Stimulated activated CD4-positive, alpha-beta T cell treated with anti-CD3 and anti-CD28 coated beads, Interleukin-1b, Interleukin-23, amount 100 ng/mL, for 1 hour (primary cell): ENCODE data around the gene RBM17.
"Not testable (repeated sequence)": the region's sequence is repeated elsewhere in the genome, so short reads cannot be mapped to it uniquely, and the experiment has no call there.

Experiments
- DNase-seq, 2 donors: peaks; one replicate each; pipeline ENCODE4 v3.0.0-alpha.2; 2020; ENCODE audit warnings: low read depth in 2 of 2

Gene RBM17

DNA sequence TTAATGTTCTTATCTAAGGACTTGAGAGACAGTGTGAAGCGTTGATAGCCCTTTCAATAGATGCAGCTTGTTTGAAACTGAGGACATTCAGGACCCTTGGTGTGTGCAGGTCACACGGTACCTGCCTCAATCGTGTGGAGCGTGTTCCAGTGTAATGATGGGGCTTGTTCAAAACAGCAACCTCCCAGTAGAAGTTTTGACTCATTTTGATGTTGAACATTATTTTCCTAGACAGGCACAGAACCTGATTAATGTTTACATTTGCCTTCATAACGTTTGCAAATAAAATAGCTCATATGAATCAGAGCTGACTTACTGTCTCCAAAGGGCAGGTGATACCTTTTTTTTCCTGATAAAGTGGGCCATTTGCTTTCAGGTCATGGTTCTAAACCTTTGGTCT, 21.3 kb downstream of the RBM17 start:
- DNase-seq: no peak

DNA sequence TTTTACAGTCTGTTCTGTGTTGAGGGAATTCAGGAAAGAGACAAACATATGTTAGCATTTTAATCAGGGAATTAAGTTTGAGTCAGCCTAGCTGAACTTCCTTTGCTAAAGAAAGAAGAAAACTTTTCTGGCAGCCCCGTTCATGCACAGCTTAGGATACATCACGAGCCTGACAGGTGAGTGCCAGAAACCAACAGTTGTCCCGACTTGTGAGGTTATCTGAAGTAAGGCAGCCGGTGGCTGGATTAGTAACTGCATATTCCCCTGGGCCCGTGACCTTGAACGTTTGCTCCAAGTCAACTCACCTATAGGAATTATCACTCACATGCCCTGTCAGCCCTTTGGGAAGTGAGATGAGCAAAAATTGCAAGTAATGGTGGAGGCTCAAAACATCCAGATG, 24.1 kb downstream of the RBM17 start:
- DNase-seq: no peak

DNA sequence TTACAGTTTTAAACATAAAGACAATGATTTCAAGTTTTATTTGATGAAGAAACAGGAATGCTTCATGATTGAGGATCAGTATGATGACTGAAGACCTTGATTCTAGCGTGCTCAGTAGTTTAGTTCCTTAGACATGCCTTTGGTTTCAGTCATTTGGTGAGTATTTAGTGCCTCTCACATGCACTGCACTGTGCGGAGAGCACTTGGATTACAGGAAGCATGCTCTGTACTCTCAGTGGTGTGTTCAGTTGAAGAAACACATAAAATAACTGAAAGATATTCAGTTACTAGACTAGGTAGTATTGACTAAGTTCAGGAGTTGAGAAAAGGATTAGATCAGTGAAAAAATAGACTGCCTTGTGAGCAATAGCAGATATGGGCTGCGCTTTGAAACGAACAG, 25.5 kb downstream of the RBM17 start:
- DNase-seq: no peak

DNA sequence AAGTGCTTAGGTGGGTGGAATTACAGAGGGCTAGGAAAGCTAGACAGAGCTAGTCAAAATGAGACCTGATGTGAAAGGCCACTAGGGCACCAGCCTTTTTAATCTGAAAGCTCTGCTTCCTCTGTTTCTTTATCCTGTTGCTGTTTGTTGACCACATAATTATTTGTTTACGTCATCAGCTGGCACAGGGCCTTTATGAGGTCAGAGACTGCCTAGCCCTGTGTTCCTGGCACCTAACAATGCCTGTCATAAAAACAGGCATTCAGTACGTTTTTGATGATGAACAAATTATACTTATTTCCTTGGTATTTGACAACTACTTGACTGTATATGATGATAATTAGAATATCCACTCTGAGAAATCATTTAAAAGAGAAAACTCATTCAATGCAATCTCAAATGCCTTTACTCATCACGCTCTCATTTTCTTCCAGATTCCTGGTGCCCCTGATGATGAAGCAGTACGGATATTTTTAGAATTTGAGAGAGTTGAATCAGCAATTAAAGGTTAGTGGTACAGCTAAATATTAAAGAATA, 26.0 kb downstream of the RBM17 start:
- DNase-seq: no peak

DNA sequence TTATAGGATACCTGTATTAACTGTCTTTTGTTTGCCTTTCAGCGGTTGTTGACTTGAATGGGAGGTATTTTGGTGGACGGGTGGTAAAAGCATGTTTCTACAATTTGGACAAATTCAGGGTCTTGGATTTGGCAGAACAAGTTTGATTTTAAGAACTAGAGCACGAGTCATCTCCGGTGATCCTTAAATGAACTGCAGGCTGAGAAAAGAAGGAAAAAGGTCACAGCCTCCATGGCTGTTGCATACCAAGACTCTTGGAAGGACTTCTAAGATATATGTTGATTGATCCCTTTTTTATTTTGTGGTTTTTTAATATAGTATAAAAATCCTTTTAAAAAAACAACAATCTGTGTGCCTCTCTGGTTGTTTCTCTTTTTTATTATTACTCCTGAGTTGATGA, 26.6 kb downstream of the RBM17 start:
- no peak for DNase-seq

DNA sequence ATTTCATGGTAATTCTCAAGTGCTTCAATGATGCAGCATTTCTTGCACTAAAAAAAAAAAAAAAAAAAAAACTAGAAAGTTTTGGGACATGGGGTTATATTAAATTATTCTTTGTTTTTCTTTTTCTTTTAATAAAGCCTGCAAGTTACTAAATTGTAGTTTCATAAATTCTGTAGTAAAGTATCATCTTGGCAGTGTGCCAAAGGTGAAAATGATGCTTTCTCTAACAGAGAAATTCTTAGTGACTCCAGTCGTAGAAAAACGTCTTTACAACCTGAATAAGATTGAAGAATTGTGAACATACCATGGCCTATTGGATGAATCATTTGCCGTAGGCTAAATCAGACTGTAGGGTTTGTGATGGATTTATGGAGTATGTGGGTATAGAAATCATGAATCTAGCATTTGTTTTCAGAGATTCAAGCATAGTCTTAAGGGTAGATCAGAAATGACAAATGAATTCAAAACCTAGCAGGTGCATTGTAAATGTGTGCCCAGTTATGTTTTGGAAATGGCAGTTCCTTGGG, 27.1 kb downstream of the RBM17 start:
- no peak for DNase-seq

DNA sequence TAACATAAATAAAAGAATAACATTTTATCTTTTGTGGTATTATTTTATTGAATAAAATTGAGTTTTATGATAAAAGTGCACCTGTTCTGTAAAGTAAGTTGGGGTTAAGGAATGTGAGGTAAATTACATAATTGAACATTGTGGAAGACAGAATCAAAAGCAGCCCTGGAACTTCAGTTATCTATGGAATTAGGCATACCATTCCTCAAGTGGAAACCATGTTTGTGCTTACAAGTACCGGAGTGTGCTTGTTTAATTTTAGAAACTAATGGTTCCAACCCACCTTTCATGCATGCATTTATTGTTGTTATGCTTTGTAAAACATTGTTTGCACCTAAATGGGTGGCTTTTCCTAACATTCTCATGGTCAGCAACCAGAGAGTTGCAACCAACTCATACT, 28.0 kb downstream of the RBM17 start:
- no peak for DNase-seq

DNA sequence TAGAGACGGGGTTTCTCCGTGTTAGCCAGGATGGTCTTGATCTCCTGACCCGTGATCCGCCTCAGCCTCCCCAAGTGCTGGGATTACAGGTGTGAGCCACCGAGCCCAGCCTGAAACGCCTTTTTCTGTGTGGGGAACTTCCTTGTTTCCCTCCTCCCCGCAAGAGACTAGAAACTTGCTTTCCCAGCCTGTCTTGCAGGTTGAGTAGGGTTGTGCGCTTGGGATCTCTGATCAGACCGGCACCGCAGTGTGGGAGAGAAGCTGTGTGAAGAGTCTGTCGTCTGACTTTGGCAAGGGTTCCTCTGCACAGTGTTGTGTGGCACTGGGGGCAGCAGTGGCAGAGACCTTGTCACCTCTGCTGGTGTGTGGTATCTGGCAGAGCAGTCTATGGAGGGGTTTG, 28.9 kb downstream of the RBM17 start:
- DNase-seq: no peak

DNA sequence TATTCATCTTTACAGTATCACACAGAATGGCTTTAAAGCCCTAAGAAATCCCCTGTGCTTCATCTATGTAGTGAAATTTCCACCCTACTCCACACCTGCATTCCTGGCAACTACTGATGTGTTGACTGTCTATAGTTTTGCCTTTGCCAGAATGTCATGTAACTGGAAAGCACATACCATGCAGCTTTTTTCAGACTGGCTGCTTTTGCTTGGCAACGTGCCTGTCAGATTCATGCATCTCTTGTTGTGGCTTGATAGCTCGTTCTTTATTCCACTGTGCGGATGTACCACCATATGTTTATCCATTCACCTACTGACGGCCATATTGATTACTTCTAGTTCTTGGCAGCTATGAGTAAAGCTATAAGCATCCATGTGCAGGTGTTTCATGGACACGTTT, 30.6 kb downstream of the RBM17 start:
- no peak for DNase-seq

DNA sequence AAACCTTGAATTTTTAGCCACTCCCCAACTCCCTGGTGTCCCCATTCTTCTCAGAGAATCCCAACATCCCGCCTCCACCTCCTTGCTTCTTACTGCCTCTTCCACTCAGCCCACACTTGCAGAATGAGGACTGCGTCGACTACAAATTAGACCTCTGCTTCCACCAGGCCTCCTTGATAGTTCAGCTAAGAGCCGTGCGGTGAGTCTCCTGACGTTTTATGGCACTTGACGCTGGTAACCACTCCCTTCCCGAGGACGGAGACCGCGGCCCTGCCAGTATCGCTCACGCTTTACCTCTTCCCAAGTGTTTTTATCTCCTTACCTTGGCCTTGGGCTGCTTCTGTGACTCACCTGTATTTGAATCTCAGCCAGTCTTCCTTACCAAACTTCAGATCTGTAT, 31.1 kb downstream of the RBM17 start:
- DNase-seq: no peak

DNA sequence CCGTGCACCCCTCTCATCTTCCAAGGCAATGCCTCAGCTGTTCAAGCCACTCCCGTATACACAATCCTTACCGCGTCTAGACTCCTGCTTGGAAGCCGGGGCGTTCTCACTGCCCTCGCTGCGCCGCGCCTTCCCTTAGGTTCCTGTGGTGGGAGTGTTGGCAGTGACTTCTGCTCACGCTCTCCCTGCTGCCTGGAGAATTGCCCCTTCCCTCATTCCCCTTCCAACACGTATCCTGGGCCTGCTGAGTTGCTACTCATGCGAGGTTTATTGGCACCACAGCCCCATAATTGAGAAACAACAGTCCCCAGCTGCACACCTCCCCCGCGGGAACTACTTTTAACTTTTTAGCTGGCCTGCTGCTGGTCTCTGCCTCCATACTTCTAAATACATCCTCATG, 31.9 kb downstream of the RBM17 start:
- no peak for DNase-seq

DNA sequence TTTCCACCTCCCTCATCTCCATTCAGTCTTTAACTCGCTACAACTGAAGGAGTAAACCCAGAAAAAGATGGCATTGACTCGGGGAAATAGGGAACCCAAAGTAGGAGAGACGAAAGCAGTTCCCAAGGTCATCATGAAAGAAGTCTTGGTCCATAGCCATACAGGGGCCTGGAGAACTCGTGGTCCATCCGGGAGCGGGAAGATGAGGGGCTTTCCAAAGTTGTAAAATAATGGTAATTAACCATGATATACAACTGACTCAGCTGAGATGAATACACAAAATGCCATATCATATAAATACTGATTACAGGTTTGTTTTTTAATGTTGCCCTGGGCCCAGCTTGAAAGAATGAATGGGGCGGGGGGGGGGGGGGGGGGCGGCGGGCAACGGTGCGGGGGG, 32.3 kb downstream of the RBM17 start:
- no peak for DNase-seq

DNA sequence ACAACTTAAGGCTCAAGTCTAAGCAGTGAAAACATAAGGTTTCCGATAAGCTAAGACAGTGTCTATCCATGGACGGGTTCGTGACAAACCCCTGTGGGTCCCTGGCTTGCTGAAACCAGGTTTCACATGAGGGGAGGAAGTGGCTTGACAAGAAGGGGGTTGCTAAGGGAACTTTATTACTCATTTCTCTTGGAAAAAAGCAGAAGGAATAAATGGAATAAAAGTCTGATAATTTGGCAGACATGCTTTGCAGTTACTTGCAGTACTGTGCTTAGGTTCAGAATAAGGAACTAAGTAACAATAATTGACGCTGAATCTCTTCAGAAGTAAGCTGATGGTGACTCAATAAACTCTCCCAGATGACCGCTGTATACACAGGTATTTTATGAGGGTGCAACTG, 34.7 kb downstream of the RBM17 start:
- DNase-seq: no peak

DNA sequence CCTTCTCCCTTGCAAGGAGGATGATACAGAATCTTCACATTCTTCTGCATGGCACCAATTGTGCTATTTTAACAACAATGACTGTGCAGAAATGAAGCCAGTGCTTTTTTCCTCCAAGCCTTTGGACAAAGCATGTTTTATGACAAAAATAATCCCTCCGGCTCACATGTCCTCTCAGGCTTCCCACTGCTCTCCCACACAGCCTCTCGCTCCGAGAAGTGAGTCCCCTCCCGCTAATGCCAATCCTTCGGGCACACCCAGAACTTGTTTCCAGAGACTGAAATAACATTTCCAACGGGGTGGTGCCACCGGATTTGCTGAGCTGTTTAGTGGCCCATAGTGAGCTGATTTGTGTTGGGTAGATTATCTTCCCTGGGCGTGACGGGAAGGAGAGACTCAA, 35.8 kb downstream of the RBM17 start:
- DNase-seq: no peak

DNA sequence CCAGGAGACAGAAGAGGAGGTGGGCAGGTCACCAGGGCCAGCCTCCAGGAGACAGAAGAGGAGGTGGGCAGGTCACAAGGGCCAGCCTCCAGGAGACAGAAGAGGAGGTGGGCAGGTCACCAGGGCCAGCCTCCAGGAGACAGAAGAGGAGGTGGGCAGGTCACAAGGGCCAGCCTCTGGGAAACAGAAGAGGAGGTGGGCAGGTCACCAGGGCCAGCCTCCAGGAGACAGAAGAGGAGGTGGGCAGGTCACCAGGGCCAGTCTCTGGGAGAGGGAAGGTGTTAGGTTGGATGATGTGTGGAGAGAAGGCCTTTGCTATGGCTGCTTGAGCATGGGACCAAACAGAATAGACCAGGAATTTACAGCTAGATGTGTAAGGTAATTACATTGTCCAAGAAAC, 38.6 kb downstream of the RBM17 start:
- DNase-seq: not testable (repeated sequence)

DNA sequence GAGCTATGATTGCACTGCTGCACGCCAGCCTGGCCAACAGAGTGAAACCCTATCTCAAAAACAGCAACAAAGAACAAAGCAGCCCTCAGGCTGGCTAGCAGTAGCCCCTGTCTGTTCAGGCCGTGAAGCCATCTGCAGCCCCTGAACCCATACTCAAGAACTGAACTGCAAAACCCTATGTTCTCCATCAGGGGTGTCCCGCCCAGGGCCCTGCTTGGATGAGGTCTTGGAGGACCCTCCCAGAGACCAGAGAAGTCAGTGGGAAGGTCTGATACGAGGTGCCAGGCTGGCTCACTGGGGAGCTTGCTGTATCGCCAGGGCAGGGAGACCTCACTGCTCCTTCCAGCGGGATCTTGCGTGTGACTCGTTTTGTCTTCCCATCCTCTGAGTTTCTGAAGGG, 39.3 kb downstream of the RBM17 start:
- no peak for DNase-seq

DNA sequence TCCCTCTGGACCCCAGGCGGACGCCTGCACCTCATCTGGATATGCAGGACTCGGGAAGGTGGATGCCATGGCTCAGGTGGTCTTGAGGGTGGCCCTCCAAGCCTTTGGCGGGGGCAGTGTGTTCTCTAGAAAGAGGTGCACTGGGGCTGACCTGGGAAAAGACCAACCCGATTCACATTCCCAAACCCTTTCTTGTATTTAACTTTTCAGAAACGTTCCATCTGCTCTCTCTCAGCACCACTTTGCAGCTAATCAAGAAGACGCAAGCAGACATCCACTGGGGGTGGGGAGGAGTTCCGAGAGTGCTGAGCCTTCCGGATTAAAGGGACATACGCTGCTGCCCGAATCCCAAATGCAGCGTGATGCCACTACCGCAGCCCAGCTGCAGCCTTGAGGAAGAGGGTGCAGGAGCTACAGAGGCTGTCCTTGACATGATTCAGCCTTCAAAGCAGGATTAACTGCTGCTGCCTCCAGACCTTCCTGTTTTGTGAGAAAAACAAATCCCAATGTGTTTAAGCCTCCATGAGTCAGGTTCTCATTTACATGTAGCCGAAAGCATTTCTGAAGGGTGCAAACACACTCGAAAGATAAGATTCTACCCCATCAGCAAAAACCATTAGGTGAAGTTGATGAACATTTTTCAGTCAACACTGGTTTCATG, 39.9 kb downstream of the RBM17 start:
- DNase-seq: no peak

DNA sequence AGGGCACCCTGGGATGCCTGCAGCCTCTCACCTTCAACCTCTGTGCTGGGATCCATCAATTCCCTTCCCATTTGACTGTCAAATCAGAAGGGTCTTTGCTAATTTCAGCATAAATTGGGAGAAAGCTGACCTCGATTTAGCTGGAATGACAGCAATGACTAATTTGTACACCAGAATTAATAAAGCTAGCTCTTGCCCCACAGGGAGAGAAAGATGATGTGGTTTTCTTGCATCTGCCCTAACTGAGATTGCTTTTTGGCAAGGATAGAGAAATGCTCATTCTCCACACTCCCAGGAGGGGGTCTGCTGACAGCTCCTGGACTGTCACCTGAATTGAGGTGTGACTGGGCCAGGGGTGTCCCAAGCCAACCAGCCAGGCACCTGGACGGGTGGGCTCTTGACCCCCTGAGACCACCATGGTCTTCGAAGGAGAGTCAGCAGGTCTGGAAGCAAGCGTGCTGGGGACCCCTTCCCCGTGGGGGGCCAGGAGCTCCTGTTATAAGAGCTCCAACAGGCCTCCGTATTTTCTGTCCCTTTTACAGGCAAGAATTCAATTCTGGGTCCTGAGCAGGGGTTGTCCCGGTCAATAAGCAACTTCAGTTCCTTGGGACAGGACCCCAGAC, 42.1 kb downstream of the RBM17 start:
- DNase-seq: no peak

DNA sequence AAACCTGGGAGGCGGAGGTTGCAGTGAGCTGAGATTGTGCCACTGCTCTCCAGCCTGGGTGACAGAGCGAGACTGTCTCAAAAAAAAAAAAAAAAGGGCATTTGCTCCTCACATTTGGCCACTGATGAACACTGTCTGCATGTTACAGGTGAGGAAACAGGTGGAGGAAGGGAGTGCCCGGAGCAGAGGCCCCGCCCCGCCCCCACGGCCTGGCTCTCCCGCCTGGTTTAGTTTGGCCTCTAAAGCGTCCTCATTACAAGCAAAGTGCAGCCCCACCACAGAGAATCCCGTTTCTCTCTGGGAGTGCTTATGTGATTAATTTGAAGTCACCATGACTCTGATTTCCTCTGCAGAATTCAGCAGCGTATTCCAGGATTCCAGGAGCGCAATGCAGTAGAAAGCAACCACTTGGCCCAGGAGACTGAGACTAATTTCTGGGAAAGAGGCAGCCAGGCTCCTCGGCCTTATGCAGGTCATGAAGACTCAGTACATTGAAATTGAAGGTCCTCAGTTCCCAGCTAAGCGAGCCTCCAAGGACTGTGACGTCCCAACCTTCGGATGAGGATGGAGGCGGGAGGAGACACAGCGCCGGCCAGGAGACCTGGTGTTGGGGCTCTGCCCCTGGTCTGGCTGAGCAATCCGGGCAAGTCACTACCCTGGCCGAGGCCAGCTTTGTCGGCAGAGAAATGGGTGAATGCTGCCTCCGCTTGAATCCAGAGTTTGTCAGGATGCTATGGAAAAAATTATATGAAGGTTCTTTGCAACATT, 44.7 kb downstream of the RBM17 start:
- DNase-seq: no peak

DNA sequence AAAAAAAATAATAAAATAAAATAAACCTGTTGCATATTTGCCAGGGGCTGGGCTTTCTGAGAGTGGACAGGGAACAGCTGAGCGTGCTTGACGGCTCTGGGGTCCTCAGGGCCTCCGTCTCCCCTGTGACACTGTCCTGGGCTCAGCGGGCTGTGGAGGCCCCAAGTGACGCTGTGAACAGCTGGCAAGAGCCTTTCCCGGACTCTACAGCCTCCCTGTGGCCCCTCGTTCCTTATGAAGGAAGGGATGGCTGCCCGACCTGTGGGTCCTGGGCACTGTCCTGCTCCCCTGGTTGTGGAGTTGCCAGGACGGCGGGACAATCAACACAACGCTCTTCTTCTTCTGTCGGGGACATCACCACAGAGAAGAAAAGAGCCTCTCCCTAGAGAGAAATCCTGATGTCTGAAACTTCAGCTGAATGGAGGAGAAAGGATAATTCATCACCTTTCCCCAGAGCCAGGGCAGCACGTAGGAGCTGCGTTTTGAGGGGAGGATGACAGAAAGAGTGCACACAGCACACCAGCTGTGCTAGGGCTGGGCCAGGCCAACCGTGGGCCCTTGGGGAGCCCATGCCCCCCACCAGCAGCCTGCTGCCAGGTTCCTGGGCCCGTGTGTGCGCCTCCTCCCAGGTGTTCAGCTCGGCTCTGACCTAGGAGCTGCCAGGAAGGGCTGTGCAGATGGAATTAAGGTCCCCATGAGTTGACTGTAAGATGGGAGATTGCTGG, 45.4 kb downstream of the RBM17 start:
- no peak for DNase-seq

DNA sequence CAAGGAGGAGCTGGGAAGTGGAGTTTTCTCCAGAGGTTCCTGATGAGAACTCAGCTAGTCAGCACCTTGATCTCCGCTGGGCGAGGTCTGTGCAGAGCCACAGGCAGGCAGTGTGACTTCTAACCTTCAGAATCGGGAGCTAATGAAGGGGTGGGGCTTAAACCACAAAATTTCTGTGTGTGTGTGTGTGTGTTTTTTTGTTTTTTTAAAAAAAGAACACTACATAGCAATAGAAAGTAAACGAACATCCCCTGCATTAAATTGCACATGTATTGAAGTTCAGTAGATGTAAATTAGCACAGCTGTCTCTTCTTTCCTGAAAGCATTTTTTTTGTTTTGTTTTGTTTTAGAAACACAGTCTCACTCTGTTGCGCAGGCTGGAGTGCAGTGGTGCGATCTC, 46.2 kb downstream of the RBM17 start:
- no peak for DNase-seq

DNA sequence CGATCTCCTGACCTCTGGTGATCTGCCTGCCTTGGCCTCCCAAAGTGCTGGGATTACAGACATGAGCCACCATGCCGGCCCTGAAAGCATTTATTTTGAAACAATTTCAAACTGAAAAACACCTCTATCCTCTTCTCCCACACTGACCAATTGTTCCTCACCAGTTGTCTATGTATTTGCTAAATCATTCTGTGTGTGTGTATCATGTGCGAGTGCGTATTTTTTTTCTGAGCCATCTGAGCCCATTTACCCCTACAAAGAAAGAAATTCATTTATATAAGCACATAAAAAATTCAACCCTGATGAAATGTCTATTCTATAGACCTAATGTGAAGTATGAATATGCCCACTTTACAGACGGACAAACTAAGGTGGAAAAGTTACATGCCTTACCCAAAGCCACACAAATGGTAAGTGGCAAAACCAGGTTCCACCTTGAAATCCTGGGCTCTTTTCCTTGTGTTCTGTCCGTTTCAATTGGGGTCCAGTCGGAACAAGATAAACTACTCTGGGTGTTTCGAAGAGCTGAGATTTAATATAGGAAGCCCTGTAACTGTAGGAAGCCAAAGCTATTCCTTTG, 46.8 kb downstream of the RBM17 start:
- no peak for DNase-seq
